Endodermal cell (in vitro differentiated cells): ENCODE measurements around the gene TTC31. TPM values are rescaled to one million over a fixed set of nuclear protein-coding genes. Genes with fewer than 3 reads are reported as not detected.

ENCODE experiments used
- DNase-seq: peaks from one replicate; pipeline ENCODE4 v3.0.0-alpha.2; 2017
- H3K27ac ChIP-seq: 2 replicates; pipeline ENCODE4 v1.5.1; 2013; ENCODE audit warnings: mild to moderate bottlenecking, low read depth, low read length, moderate library complexity
- H3K27me3 ChIP-seq: 2 replicates; pipeline ENCODE4 v1.6.1; 2013; ENCODE audit warnings: mild to moderate bottlenecking, low read length, moderate library complexity; ENCODE audit not compliant: insufficient read depth, control insufficient read depth, poor library complexity, severe bottlenecking
- H3K36me3 ChIP-seq: 2 replicates; pipeline ENCODE4 v1.7.0; 2013; ENCODE audit warnings: mild to moderate bottlenecking, low read length, moderate library complexity; ENCODE audit not compliant: control insufficient read depth, insufficient read depth
- H3K4me1 ChIP-seq: one replicate; pipeline ENCODE4 v1.7.0; 2013; ENCODE audit warnings: low read length; ENCODE audit not compliant: control insufficient read depth, insufficient read depth
- H3K4me3 ChIP-seq: 2 replicates; pipeline ENCODE4 v1.5.1; 2013; ENCODE audit warnings: mild to moderate bottlenecking, low read length, moderate library complexity
- H3K9ac ChIP-seq: 2 replicates; pipeline ENCODE4 v1.6.1; 2013; ENCODE audit warnings: mild to moderate bottlenecking, low read length, moderate library complexity; ENCODE audit not compliant: poor library complexity, severe bottlenecking; ENCODE audit errors: extremely low read depth
- H3K9me3 ChIP-seq: 2 replicates; pipeline ENCODE4 v1.6.1; 2013; ENCODE audit warnings: mild to moderate bottlenecking, low read length, moderate library complexity; ENCODE audit not compliant: control insufficient read depth
- H3K27ac Mint-ChIP-seq: 2 replicates; pipeline ENCODE4 v1.8.0; 2020; ENCODE audit warnings: mixed read lengths
- H3K27me3 Mint-ChIP-seq: 2 replicates; pipeline ENCODE4 v1.8.0; 2021; ENCODE audit warnings: mild to moderate bottlenecking, mixed read lengths; ENCODE audit not compliant: insufficient read depth
- H3K36me3 Mint-ChIP-seq: 2 replicates; pipeline ENCODE4 v1.8.0; 2020; ENCODE audit warnings: low read depth, mixed read lengths
- H3K4me1 Mint-ChIP-seq: 2 replicates; pipeline ENCODE4 v1.8.0; 2020; ENCODE audit warnings: mixed read lengths
- H3K4me3 Mint-ChIP-seq: 2 replicates; pipeline ENCODE4 v1.8.0; 2020; ENCODE audit warnings: mild to moderate bottlenecking, moderate library complexity, mixed read lengths
- H3K9me3 Mint-ChIP-seq: 2 replicates; pipeline ENCODE4 v1.8.0; 2020; ENCODE audit warnings: mild to moderate bottlenecking, mixed read lengths
- CTCF ChIP-seq: fragments of 200-600 bp; sonication (generic); conservative IDR thresholded peaks from 2 replicates; pipeline ENCODE4 v1.5.0; 2021; ENCODE audit warnings: antibody characterized with exemption, mild to moderate bottlenecking
- WGBS, 2 experiments: methylation state at CpG; one replicate each; pipeline versions ENCODE4 v1.1.5 to v1.1.7; 2013; ENCODE audit warnings: missing lambda C conversion rate in 2 of 2, mixed read lengths in 1 of 2; ENCODE audit not compliant: insufficient coverage in 1 of 2, insufficient read length in 1 of 2; 5-methylcytosine and 5-hydroxymethylcytosine counted together
- total RNA-seq, 2 donors: library from RNA; stranded (reverse); fragmentation: NEBNext Ultra II Directional in 1 of 2; extraction: Animal tissue kit (Norgen Biotek cat#: 25700) in 1 of 2; gene quantifications; 2 replicates in 1 of 2; 3 replicates in 1 of 2; pipeline ENCODE4 v1.2.1, GENCODE V29; 2021

TTC31 gene
- total RNA-seq, 2 donors from 2014 or later, result 31.5 to 32.4 TPM

- Histone ChIP-seq H3K4me3 (no peak overlapping the region), H3K9ac (no peak overlapping the region)
- H3K27ac Mint-ChIP-seq, result no peak overlapping the region
Measured at GRCh38 chr2:74511104-74511989, 28.5 kb downstream of the TTC31 start.

GRCh38 chr2:74512744-74513604 lies 30.1 kb downstream of the TTC31 start:
- peaks cover 85% of the 10 kb centered on the region for H3K27me3 ChIP-seq
- no peak overlapping the region for H3K27ac Mint-ChIP-seq
- peaks cover 87% of the 10 kb centered on the region for H3K27me3 Mint-ChIP-seq
- H3K36me3 ChIP-seq, result no peaks in the 10 kb centered on the region
- H3K36me3 Mint-ChIP-seq, result peaks cover 2% of the 10 kb centered on the region
- H3K9me3 ChIP-seq, result peaks cover 9% of the 10 kb centered on the region
- peaks cover 3% of the 10 kb centered on the region for H3K4me1 ChIP-seq
- no peak for TF ChIP-seq CTCF
- peaks cover 18% of the 10 kb centered on the region for H3K4me1 Mint-ChIP-seq
- WGBS, 2 experiments, result 3 to 5% methylated on average over 25 to 36 of the region's 36 CpGs
- peak; percentile 65 for DNase-seq
- H3K4me3 ChIP-seq, result no peak overlapping the region
- H3K9me3 Mint-ChIP-seq, result peaks cover 9% of the 10 kb centered on the region
- no peak overlapping the region for H3K9ac ChIP-seq
- no peak overlapping the region for H3K27ac ChIP-seq
- peak overlapping the region; percentile 42 for H3K4me3 Mint-ChIP-seq

More at GRCh38 chr2:74511104-74511989, 28.5 kb downstream of the TTC31 start:
- no peak overlapping the region for H3K4me3 Mint-ChIP-seq
- Histone ChIP-seq H3K9me3 (peaks cover 1% of the 10 kb centered on the region), H3K27me3 (peaks cover 68% of the 10 kb centered on the region), H3K4me1 (peaks cover 6% of the 10 kb centered on the region), H3K36me3 (no peaks in the 10 kb centered on the region), H3K27ac (no peak overlapping the region)
- 70 to 78% methylated on average over 11 of the region's 11 CpGs for WGBS, 2 experiments
- peaks cover 75% of the 10 kb centered on the region for H3K27me3 Mint-ChIP-seq
- peaks cover 25% of the 10 kb centered on the region for H3K4me1 Mint-ChIP-seq
- DNase-seq, result no peak
- TF ChIP-seq CTCF, result no peak
- peaks cover 2% of the 10 kb centered on the region for H3K9me3 Mint-ChIP-seq
- H3K36me3 Mint-ChIP-seq, result peaks cover 5% of the 10 kb centered on the region

GRCh38 chr2:74513605-74514367 lies 30.9 kb downstream of the TTC31 start:
- Mint-ChIP-seq H3K4me3 (peak overlapping the region; percentile 42), H3K4me1 (peaks cover 10% of the 10 kb centered on the region), H3K9me3 (peaks cover 9% of the 10 kb centered on the region), H3K27ac (no peak overlapping the region), H3K27me3 (peaks cover 89% of the 10 kb centered on the region), H3K36me3 (peaks cover 2% of the 10 kb centered on the region)
- H3K4me3 ChIP-seq, result no peak overlapping the region
- H3K4me1 ChIP-seq, result peaks cover 3% of the 10 kb centered on the region
- no peak overlapping the region for H3K27ac ChIP-seq
- no peak overlapping the region for H3K9ac ChIP-seq
- H3K9me3 ChIP-seq, result peaks cover 9% of the 10 kb centered on the region
- H3K36me3 ChIP-seq, result no peaks in the 10 kb centered on the region
- no peak for TF ChIP-seq CTCF
- peak; percentile 71 for DNase-seq
- H3K27me3 ChIP-seq, result peaks cover 93% of the 10 kb centered on the region
- 2 to 3% methylated on average over 9 to 52 of the region's 52 CpGs for WGBS, 2 experiments
